ENCODE results near the gene CAAP1.
"Not testable (repeated sequence)": the region's sequence is repeated elsewhere in the genome, so short reads cannot be mapped to it uniquely, and the experiment has no call there.

CAAP1 gene

GRCh38 chr9:26856413-26857032, 36.1 kb downstream of the CAAP1 start:
- Histone ChIP-seq H3K9ac (no peak overlapping the region), H3K4me1 (no peaks in the 10 kb centered on the region), H4K20me1 (no peaks in the 10 kb centered on the region; the same call in 1 of the 2 replicates), H3K27me3 (no peaks in the 10 kb centered on the region), H3K4me3 (no peak overlapping the region), H3K4me2 (no peak overlapping the region), H3K27ac (no peak overlapping the region), H3K36me3 (peaks cover 66% of the 10 kb centered on the region), H3K9me3 (no peaks in the 10 kb centered on the region)
- no peak for TF ChIP-seq Cebpa-rat (IDR thresholded peaks at IDR 0.05)

GRCh38 chr9:26850995-26851394, 41.6 kb downstream of the CAAP1 start:
- no peaks in the 10 kb centered on the region; the same call in 1 of the 2 replicates for H4K20me1 ChIP-seq
- no peak overlapping the region for H3K4me3 ChIP-seq
- H3K9ac ChIP-seq, result no peak overlapping the region
- no peaks in the 10 kb centered on the region for H3K4me1 ChIP-seq
- H3K27me3 ChIP-seq, result no peaks in the 10 kb centered on the region
- TF ChIP-seq Cebpa-rat (IDR thresholded peaks at IDR 0.05), result peak; percentile 48; the same call in 1 of the 2 replicates
- no peak overlapping the region for H3K27ac ChIP-seq
- peaks cover 59% of the 10 kb centered on the region for H3K36me3 ChIP-seq
- no peak overlapping the region for H3K4me2 ChIP-seq
- H3K9me3 ChIP-seq, result no peaks in the 10 kb centered on the region

GRCh38 chr9:26833792-26834191, 58.8 kb downstream of the CAAP1 start:
- H3K4me3 ChIP-seq, result no peak overlapping the region

DNA sequence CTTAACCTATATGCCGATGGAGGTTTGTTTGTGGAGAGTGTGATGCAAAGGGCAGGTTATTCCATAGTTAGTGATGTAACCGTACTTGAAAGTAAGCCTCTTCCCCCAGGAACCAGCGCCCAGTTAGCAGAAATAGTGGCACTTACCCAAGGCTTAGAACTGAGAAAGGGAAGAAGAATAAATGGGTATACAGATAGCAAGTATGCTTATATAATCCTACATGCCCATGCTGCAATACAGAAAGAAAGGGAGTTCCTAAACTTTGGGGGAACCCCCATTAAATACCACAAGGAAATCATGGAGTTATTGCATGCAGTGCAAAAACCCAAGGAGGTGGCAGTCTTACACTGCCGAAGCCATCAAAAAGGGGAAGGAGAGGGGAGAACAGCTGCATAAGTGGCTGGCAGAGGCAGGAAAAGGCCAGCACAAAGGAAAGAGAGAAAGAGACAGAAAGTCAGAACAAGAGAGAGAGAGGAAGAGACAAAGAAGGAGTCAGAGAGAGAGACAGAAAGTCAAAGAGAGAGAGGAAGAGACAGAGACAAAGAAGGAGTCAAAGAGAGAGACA, 64.1 kb downstream of the CAAP1 start:
- H3K9ac ChIP-seq, H3K4me1 ChIP-seq, H3K4me2 ChIP-seq, H3K9me3 ChIP-seq, H3K27me3 ChIP-seq, H4K20me1 ChIP-seq, H3K4me3 ChIP-seq, H3K27ac ChIP-seq, H3K36me3 ChIP-seq: not testable (repeated sequence)

More at GRCh38 chr9:26833792-26834191, 58.8 kb downstream of the CAAP1 start:
- Histone ChIP-seq H3K27ac (no peak overlapping the region), H3K9me3 (peaks cover 8% of the 10 kb centered on the region), H3K4me2 (no peak overlapping the region), H3K9ac (no peak overlapping the region), H3K36me3 (peaks cover 8% of the 10 kb centered on the region; the same call in 1 of the 2 replicates), H3K4me1 (no peaks in the 10 kb centered on the region), H3K27me3 (no peaks in the 10 kb centered on the region), H4K20me1 (no peaks in the 10 kb centered on the region)
- no peak for TF ChIP-seq Cebpa-rat (IDR thresholded peaks at IDR 0.05)

GRCh38 chr9:26814799-26815198, 77.8 kb downstream of the CAAP1 start:
- no peak overlapping the region for H3K9ac ChIP-seq
- no peak overlapping the region for H3K4me3 ChIP-seq
- H3K36me3 ChIP-seq, result no peaks in the 10 kb centered on the region
- TF ChIP-seq Cebpa-rat (IDR thresholded peaks at IDR 0.05), result no peak
- H3K4me1 ChIP-seq, result no peaks in the 10 kb centered on the region
- H3K9me3 ChIP-seq, result no peaks in the 10 kb centered on the region
- no peak overlapping the region for H3K27ac ChIP-seq
- no peak overlapping the region for H3K4me2 ChIP-seq
- H4K20me1 ChIP-seq, result no peaks in the 10 kb centered on the region
- H3K27me3 ChIP-seq, result no peaks in the 10 kb centered on the region

DNA sequence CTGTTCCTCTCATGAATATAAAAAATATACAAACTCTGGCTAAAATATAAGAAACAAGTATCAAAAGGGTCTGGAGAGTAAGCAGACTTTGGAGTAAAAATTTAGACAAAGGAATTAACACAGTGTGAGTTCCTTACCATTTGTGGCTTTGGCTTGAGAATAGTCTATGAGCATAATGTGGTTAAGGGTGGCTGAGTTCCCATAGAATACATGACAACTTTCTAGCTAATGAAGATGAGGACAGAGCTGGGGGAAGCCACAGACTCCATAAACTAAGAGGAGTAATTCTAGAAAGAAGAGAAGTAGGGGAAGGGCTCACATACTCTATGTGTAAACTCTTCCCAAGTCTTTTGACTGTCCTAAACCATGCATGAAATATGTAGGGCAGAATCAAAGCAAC, 79.4 kb downstream of the CAAP1 start:
- Histone ChIP-seq H3K4me2 (no peak overlapping the region), H3K4me3 (no peak overlapping the region), H4K20me1 (no peaks in the 10 kb centered on the region), H3K4me1 (no peaks in the 10 kb centered on the region), H3K27ac (no peak overlapping the region), H3K9ac (no peak overlapping the region), H3K9me3 (no peaks in the 10 kb centered on the region), H3K36me3 (no peaks in the 10 kb centered on the region), H3K27me3 (no peaks in the 10 kb centered on the region)
- TF ChIP-seq Cebpa-rat (IDR thresholded peaks at IDR 0.05), result no peak

GRCh38 chr9:26812217-26812616, 80.4 kb downstream of the CAAP1 start:
- no peak overlapping the region for H3K4me2 ChIP-seq
- TF ChIP-seq Cebpa-rat (IDR thresholded peaks at IDR 0.05), result no peak
- no peaks in the 10 kb centered on the region for H3K4me1 ChIP-seq
- no peaks in the 10 kb centered on the region for H3K36me3 ChIP-seq
- H3K9ac ChIP-seq, result no peak overlapping the region
- H3K9me3 ChIP-seq, result no peaks in the 10 kb centered on the region
- no peaks in the 10 kb centered on the region for H4K20me1 ChIP-seq
- H3K27me3 ChIP-seq, result no peaks in the 10 kb centered on the region
- H3K27ac ChIP-seq, result no peak overlapping the region
- no peak overlapping the region for H3K4me3 ChIP-seq

- H3K9ac ChIP-seq, result no peak overlapping the region
- no peaks in the 10 kb centered on the region for H3K9me3 ChIP-seq
- H3K4me2 ChIP-seq, result no peak overlapping the region
- H3K27me3 ChIP-seq, result no peaks in the 10 kb centered on the region
- no peaks in the 10 kb centered on the region for H4K20me1 ChIP-seq
- no peak overlapping the region for H3K27ac ChIP-seq
- TF ChIP-seq Cebpa-rat (IDR thresholded peaks at IDR 0.05), result no peak
- H3K4me3 ChIP-seq, result no peak overlapping the region
- H3K4me1 ChIP-seq, result no peaks in the 10 kb centered on the region
- no peaks in the 10 kb centered on the region for H3K36me3 ChIP-seq
Measured at GRCh38 chr9:26811106-26811505, 81.5 kb downstream of the CAAP1 start.

DNA sequence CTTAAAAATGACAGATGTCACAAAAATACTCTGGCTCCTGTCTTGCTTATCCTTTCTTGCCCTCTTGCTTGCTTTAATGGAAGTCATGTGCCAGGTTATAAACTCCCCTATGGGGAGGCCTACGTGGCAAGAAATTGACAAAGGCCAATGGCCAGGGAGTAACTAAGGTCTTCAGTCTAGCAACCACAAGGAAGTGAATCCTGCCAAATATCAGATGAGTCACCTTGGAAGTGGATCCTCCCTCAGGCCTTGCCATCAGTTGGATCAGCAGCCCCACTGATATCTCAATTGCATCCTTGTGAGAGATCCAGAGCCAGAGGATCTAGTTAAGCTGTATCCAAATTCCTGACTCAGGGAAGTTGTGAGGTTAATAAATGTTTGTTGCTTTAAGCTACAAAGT, 82.8 kb downstream of the CAAP1 start:
- Histone ChIP-seq H3K36me3 (no peaks in the 10 kb centered on the region), H3K4me2 (no peak overlapping the region), H3K4me3 (no peak overlapping the region), H3K9ac (no peak overlapping the region), H3K27ac (no peak overlapping the region), H4K20me1 (no peaks in the 10 kb centered on the region), H3K27me3 (no peaks in the 10 kb centered on the region), H3K9me3 (no peaks in the 10 kb centered on the region), H3K4me1 (no peaks in the 10 kb centered on the region)
- no peak for TF ChIP-seq Cebpa-rat (IDR thresholded peaks at IDR 0.05)

DNA sequence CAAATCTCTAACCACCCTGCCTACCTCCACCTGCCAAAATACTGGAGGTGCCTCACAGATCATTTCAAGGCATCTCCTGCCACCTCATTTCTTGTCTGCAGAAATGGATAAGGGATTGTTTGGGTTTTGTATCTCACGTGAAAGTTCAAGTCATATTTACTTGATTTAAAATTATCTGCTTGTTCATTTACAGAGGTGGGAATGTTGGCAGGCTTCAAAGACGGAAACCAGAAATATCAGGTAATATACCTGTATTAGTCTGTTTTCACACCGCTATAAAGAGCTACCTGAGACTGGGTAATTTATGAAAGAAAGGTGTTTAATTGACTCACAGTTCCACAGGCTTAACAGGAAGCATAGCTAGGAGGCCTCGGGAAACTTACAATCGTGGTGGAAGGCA, 85.4 kb downstream of the CAAP1 start:
- Histone ChIP-seq H3K4me2 (no peak overlapping the region), H3K4me1 (no peaks in the 10 kb centered on the region), H3K27ac (no peak overlapping the region), H3K27me3 (no peaks in the 10 kb centered on the region), H3K4me3 (no peak overlapping the region), H4K20me1 (no peaks in the 10 kb centered on the region), H3K36me3 (no peaks in the 10 kb centered on the region), H3K9ac (no peak overlapping the region), H3K9me3 (no peaks in the 10 kb centered on the region)
- TF ChIP-seq Cebpa-rat (IDR thresholded peaks at IDR 0.05), result no peak

DNA sequence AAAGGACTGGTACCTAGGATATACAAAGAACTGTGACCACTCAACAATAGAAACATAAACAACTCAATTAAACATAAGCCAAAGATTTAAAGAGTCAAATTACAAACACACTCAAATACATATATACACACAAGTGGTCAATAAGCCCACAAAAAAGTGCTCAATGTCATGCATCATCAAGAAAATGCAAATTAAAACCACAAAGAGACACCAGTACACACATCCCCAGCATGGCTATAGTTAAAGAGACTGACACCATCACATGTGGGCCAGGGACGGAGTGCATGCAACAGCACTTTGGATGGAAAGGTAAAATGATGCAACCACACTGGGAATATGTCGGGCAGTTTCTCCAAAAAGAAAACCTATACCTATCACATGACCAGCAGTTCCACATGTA, 89.7 kb downstream of the CAAP1 start:
- Histone ChIP-seq H3K4me2 (no peak overlapping the region), H3K36me3 (no peaks in the 10 kb centered on the region), H3K27ac (no peak overlapping the region), H3K9me3 (no peaks in the 10 kb centered on the region), H3K9ac (no peak overlapping the region), H3K27me3 (no peaks in the 10 kb centered on the region), H3K4me1 (no peaks in the 10 kb centered on the region), H3K4me3 (no peak overlapping the region), H4K20me1 (no peaks in the 10 kb centered on the region)
- TF ChIP-seq Cebpa-rat (IDR thresholded peaks at IDR 0.05), result no peak

Data from BLaER1 (cell line).